AG04450 (cell line): ENCODE results near the gene CIRBP. TPM values are rescaled to one million over a fixed set of nuclear protein-coding genes. Genes with fewer than 3 reads are reported as not detected.
A peak's percentile ranks its signal among the peaks of the same experiment; 100 is the strongest.

Experiments used
- CTCF ChIA-PET: fragments of 300-600, 350-600 bp; formaldehyde crosslinking; extraction: SDS; loops from one replicate; lab custom pipeline; 2022; ENCODE audit warnings: antibody characterized with exemption, inconsistent platforms; lab: Charles Lee
- POLR2A ChIA-PET: fragments of 350-600 bp; formaldehyde crosslinking; extraction: SDS; loops from one replicate; lab custom pipeline; 2021; ENCODE audit warnings: antibody characterized with exemption, inconsistent platforms; lab: Yijun Ruan, JAX
- DNase-seq: peaks from one replicate; pipeline ENCODE4 v3.0.0-alpha.2; 2011; ENCODE audit warnings: low read depth, low spot score
- H3K27ac ChIP-seq: one replicate; pipeline ENCODE4 v1.5.1; 2012; ENCODE audit warnings: low read depth, low read length, control low read depth
- H3K27me3 ChIP-seq: one replicate; pipeline ENCODE4 v1.6.0; 2012; ENCODE audit warnings: low read length; ENCODE audit not compliant: control insufficient read depth, insufficient read depth
- H3K4me3 ChIP-seq: 2 replicates; pipeline ENCODE4 v1.5.1; 2011; ENCODE audit warnings: mild to moderate bottlenecking, low read depth, low read length, control low read depth
- H3K9me3 ChIP-seq: 2 replicates; pipeline ENCODE4 v1.5.1; 2012; ENCODE audit warnings: low read length; ENCODE audit not compliant: control insufficient read depth, insufficient read depth
- CTCF ChIP-seq: IDR thresholded peaks from 2 replicates; pipeline ENCODE4 v1.5.1; 2011; ENCODE audit warnings: low read depth, low read length, control low read depth, inconsistent platforms
- polyA minus RNA-seq: library from RNA; depleted of rRNA, polyadenylated mRNA; stranded (reverse); fragments of >200 nt; gene quantifications from 2 replicates; pipeline ENCODE4 v1.2.3, GENCODE V29; 2011; rRNA and poly(A)+ RNA removed
- polyA plus RNA-seq: library from polyadenylated mRNA; depleted of rRNA; stranded (reverse); fragments of >200 nt; gene quantifications from 2 replicates; pipeline ENCODE4 v1.2.3, GENCODE V29; 2011; rRNA removed

Gene CIRBP
- polyA plus RNA-seq (269 and 274 TPM in 2 replicates), polyA minus RNA-seq (121 and 143 TPM in 2 replicates)

- Histone ChIP-seq H3K27ac (peak within 1 kb of the TSS; percentile 94), H3K4me3 (peak within 1 kb of the TSS; percentile 94), H3K27me3 (no peaks in the 10 kb centered on the region), H3K9me3 (peaks cover 4% of the 10 kb centered on the region; the same call in 1 of the 2 replicates)
- POLR2A ChIA-PET: interaction anchor here (0.5 to 7.1 kb wide), 51 partner anchors 9 to 596 kb away, joined by 3 to 241 read pairs (median 5); partner anchors contain the start of genes ABCA7, ATP5F1D, CNN2 and DAZAP1
- CTCF ChIA-PET: interaction anchor here (5.0 kb wide), 1 partner anchor 25 kb away, joined by 224 read pairs; the partner anchor contains the start of gene ATP5F1D
- no peak for TF ChIP-seq CTCF
- peak; percentile 98 for DNase-seq
These were observed at the start of gene CIRBP for GRCh38 chr19:1269065-1269477. CIRBP (plus strand) TSS chr19:1269332; CDS start chr19:1270934, 1,602 bp downstream.

- DNase-seq: no peak
- ChIA-PET CTCF (interaction anchor here (1.4 to 1.5 kb wide), 2 partner anchors 21 to 47 kb away, joined by 3 to 4 read pairs; no protein-coding TSS in a partner anchor), POLR2A (no interaction called here)
- Histone ChIP-seq H3K4me3 (no peak overlapping the region), H3K27ac (no peak overlapping the region), H3K9me3 (no peaks in the 10 kb centered on the region; the same call in 1 of the 2 replicates), H3K27me3 (no peaks in the 10 kb centered on the region)
- no peak for TF ChIP-seq CTCF
These were observed 49.2 kb upstream of the CIRBP start for GRCh38 chr19:1219786-1220476.

- Histone ChIP-seq H3K27ac (no peak overlapping the region), H3K4me3 (no peak overlapping the region), H3K27me3 (no peaks in the 10 kb centered on the region), H3K9me3 (no peaks in the 10 kb centered on the region; the same call in 1 of the 2 replicates)
- no peak for DNase-seq
- POLR2A ChIA-PET: no interaction called here
- no peak for TF ChIP-seq CTCF
- CTCF ChIA-PET: interaction anchor here (1.4 to 1.6 kb wide), 3 partner anchors 20 to 46 kb away, joined by 3 to 12 read pairs (median 4); no protein-coding TSS in a partner anchor
These were observed 48.6 kb upstream of the CIRBP start for GRCh38 chr19:1220477-1220930.

GRCh38 chr19:1220976-1221903 lies 47.9 kb upstream of the CIRBP start:
- CTCF ChIA-PET: interaction anchor here (0.6 to 1.6 kb wide), 5 partner anchors 9 to 82 kb away, joined by 3 to 12 read pairs (median 4); no protein-coding TSS in a partner anchor
- peak; percentile 60 for TF ChIP-seq CTCF
- Histone ChIP-seq H3K27ac (peak overlapping the region; percentile 11), H3K4me3 (no peak overlapping the region), H3K27me3 (no peaks in the 10 kb centered on the region), H3K9me3 (no peaks in the 10 kb centered on the region; the same call in 1 of the 2 replicates)
- POLR2A ChIA-PET: no interaction called here
- no peak for DNase-seq
